Fibroblast of villous mesenchyme (primary cell): ENCODE results near the gene YWHAH. TPM values are rescaled to one million over a fixed set of nuclear protein-coding genes. Genes with fewer than 3 reads are reported as not detected.
"Not testable (repeated sequence)": the region's sequence is repeated elsewhere in the genome, so short reads cannot be mapped to it uniquely, and the experiment has no call there.

Experiments used
- DNase-seq: peaks from one replicate; pipeline ENCODE4 v3.0.0-alpha.2; 2010; ENCODE audit warnings: low read depth
- H3K4me3 ChIP-seq: 2 replicates; pipeline ENCODE4 v1.5.1; 2011; ENCODE audit warnings: low read depth, mild to moderate bottlenecking, low read length
- CTCF ChIP-seq: IDR thresholded peaks from 2 replicates; pipeline ENCODE4 v1.5.1; 2012; ENCODE audit warnings: low read depth, mild to moderate bottlenecking, low read length; ENCODE audit not compliant: insufficient read depth
- total RNA-seq: library from RNA; depleted of rRNA; stranded (reverse); fragments of >200 nt; gene quantifications from 2 replicates; pipeline ENCODE4 v1.2.3, GENCODE V29; 2012

Gene YWHAH
- total RNA-seq, 1 donor: 131 TPM

GRCh38 chr22:31972180-31972579 is 27.8 kb downstream of the YWHAH start:
- no peak for TF ChIP-seq CTCF
- H3K4me3 ChIP-seq: no peak overlapping the region
- no peak for DNase-seq

- no peak for TF ChIP-seq CTCF
- no peak for DNase-seq
Observed at GRCh38 chr22:31973739-31974138, 29.4 kb downstream of the YWHAH start.

GRCh38 chr22:31977141-31977841 is 33.0 kb downstream of the YWHAH start:
- peak; percentile 67 for DNase-seq
- H3K4me3 ChIP-seq: no peak overlapping the region
- peak; percentile 81 for TF ChIP-seq CTCF

More at GRCh38 chr22:31973739-31974138, 29.4 kb downstream of the YWHAH start:
- no peak overlapping the region for H3K4me3 ChIP-seq

- no peak for TF ChIP-seq CTCF
- H3K4me3 ChIP-seq: no peak overlapping the region
- DNase-seq: no peak
Observed at GRCh38 chr22:31977939-31978338, 33.6 kb downstream of the YWHAH start.

- TF ChIP-seq CTCF: no peak
- no peak overlapping the region for H3K4me3 ChIP-seq
- DNase-seq: no peak
Observed at GRCh38 chr22:31980628-31981027, 36.3 kb downstream of the YWHAH start.

- DNase-seq, H3K4me3 ChIP-seq: not testable (repeated sequence)
Observed at GRCh38 chr22:31981976-31982375, 37.6 kb downstream of the YWHAH start.

GRCh38 chr22:31983911-31984656 is 39.7 kb downstream of the YWHAH start:
- no peak for DNase-seq
- no peak for TF ChIP-seq CTCF
- no peak overlapping the region for H3K4me3 ChIP-seq
